Measurements from ENCODE around the gene PLN.

The PLN gene

GRCh38 chr6:118580585-118581419 is 32.7 kb downstream of the PLN start:
- no peak for DNase-seq

GRCh38 chr6:118581489-118581959 is 33.4 kb downstream of the PLN start:
- no peak for DNase-seq

GRCh38 chr6:118584911-118585310 is 36.8 kb downstream of the PLN start:
- no peak for DNase-seq

- no peak for DNase-seq
Observed at GRCh38 chr6:118586746-118587485, 38.8 kb downstream of the PLN start.

- no peak for DNase-seq
Observed at GRCh38 chr6:118588626-118589025, 40.5 kb downstream of the PLN start.

- no peak for DNase-seq
Observed at GRCh38 chr6:118589186-118589585, 41.1 kb downstream of the PLN start.

GRCh38 chr6:118589649-118590365 is 41.7 kb downstream of the PLN start:
- DNase-seq: no peak

- no peak for DNase-seq
Observed at GRCh38 chr6:118591897-118592296, 43.8 kb downstream of the PLN start.

- DNase-seq: no peak
Observed at GRCh38 chr6:118594877-118595276, 46.8 kb downstream of the PLN start.

GRCh38 chr6:118596774-118597320 is 48.8 kb downstream of the PLN start:
- DNase-seq: no peak

- DNase-seq: no peak
Observed at GRCh38 chr6:118597636-118598035, 49.5 kb downstream of the PLN start.

- DNase-seq: no peak
Observed at GRCh38 chr6:118598324-118598723, 50.2 kb downstream of the PLN start.

GRCh38 chr6:118602300-118602699 is 54.2 kb downstream of the PLN start:
- no peak for DNase-seq

- no peak for DNase-seq
Observed at GRCh38 chr6:118603372-118603771, 55.3 kb downstream of the PLN start.

GRCh38 chr6:118606268-118606667 is 58.2 kb downstream of the PLN start:
- no peak for DNase-seq

- DNase-seq: no peak
Observed at GRCh38 chr6:118606858-118607257, 58.8 kb downstream of the PLN start.

All from CD4-positive, alpha-beta T cell treated with Interferon gamma for 1 hour (primary cell).